GM21367 (cell line): Measurements from ENCODE around the gene PCDHGA1.
"Not testable (repeated sequence)": the region's sequence is repeated elsewhere in the genome, so short reads cannot be mapped to it uniquely, and the experiment has no call there.

ENCODE experiments used
- ATAC-seq: cut with Tn5 transposase; IDR thresholded peaks from one replicate; pipeline ENCODE4 v1.9.1; 2021; ENCODE audit not compliant: unreplicated experiment

The PCDHGA1 gene

GRCh38 chr5:141346017-141346416 is 15.7 kb downstream of the PCDHGA1 start:
- not testable (repeated sequence) for ATAC-seq

- ATAC-seq: peak; percentile 83
These were observed 19.8 kb downstream of the PCDHGA1 start, which contains the start of gene PCDHGB1 for GRCh38 chr5:141349917-141350619. Gene PCDHGB1 (plus strand): TSS chr5:141350099. CDS start chr5:141350261, 162 bp downstream.

- no peak for ATAC-seq
These were observed 21.3 kb downstream of the PCDHGA1 start for GRCh38 chr5:141351591-141351990.

GRCh38 chr5:141354900-141355469 is 24.7 kb downstream of the PCDHGA1 start, which contains the start of gene PCDHGA4:
Gene PCDHGA4 (plus strand): TSS chr5:141355021. CDS start chr5:141355108, 87 bp downstream.
- ATAC-seq: no peak

- ATAC-seq: no peak
These were observed 25.3 kb downstream of the PCDHGA1 start for GRCh38 chr5:141355641-141356040.

- no peak for ATAC-seq
These were observed 25.8 kb downstream of the PCDHGA1 start for GRCh38 chr5:141356133-141356532.

- no peak for ATAC-seq
These were observed 26.6 kb downstream of the PCDHGA1 start for GRCh38 chr5:141356950-141357349.

- no peak for ATAC-seq
These were observed 29.6 kb downstream of the PCDHGA1 start, which contains the start of gene PCDHGB2 for GRCh38 chr5:141359790-141360426. Gene PCDHGB2 (plus strand): TSS chr5:141359994. CDS start chr5:141360136, 142 bp downstream.

GRCh38 chr5:141360685-141361084 is 30.4 kb downstream of the PCDHGA1 start:
- no peak for ATAC-seq

- ATAC-seq: no peak
These were observed 32.4 kb downstream of the PCDHGA1 start for GRCh38 chr5:141362719-141363118.

- ATAC-seq: no peak
These were observed 33.8 kb downstream of the PCDHGA1 start, which contains the start of gene PCDHGA5 for GRCh38 chr5:141363952-141364660. Gene PCDHGA5 (plus strand): TSS chr5:141364162. CDS start chr5:141364331, 169 bp downstream.

GRCh38 chr5:141366016-141366896 is 35.9 kb downstream of the PCDHGA1 start:
- no peak for ATAC-seq

GRCh38 chr5:141369994-141370848 is 39.9 kb downstream of the PCDHGA1 start, which contains the start of gene PCDHGB3:
Gene PCDHGB3 (plus strand): TSS chr5:141370242. CDS start chr5:141370395, 153 bp downstream.
- ATAC-seq: peak; percentile 91

GRCh38 chr5:141371572-141372475 is 41.5 kb downstream of the PCDHGA1 start:
- ATAC-seq: no peak

GRCh38 chr5:141373673-141374317 is 43.5 kb downstream of the PCDHGA1 start, which contains the start of gene PCDHGA6:
Gene PCDHGA6 (plus strand): TSS chr5:141373891. CDS start chr5:141374084, 193 bp downstream.
- ATAC-seq: no peak

GRCh38 chr5:141374627-141375026 is 44.3 kb downstream of the PCDHGA1 start:
- no peak for ATAC-seq

- ATAC-seq: not testable (repeated sequence)
These were observed 45.3 kb downstream of the PCDHGA1 start for GRCh38 chr5:141375444-141376155.
